Ovary (tissue), 3 donors: ENCODE data around the gene TMCC3.

Experiments used
- CTCF ChIP-seq, 3 donors: fragments of 450-650 bp in 2 of 3; fragments of 200-600 bp in 1 of 3; IDR thresholded peaks; one replicate each; pipeline versions ENCODE4 v1.5.1 to v1.8.0; 2016 to 2022; ENCODE audit warnings: antibody characterized with exemption in 3 of 3, mild to moderate bottlenecking in 1 of 3
- EP300 ChIP-seq: sonication (generic); formaldehyde crosslinking; IDR thresholded peaks from one replicate; pipeline ENCODE4 v1.6.1; 2017; ENCODE audit warnings: antibody characterized with exemption
- POLR2A ChIP-seq: fragments of 450-650 bp; IDR thresholded peaks from one replicate; pipeline ENCODE4 v1.6.1; 2017; ENCODE audit warnings: antibody characterized with exemption, mild to moderate bottlenecking, moderate library complexity
- donor health status: DM: no; HTN: no; CAD: no.

GRCh38 chr12:94575024-94575423 is 75.3 kb downstream of the TMCC3 start:
- TF ChIP-seq CTCF (IDR thresholded peaks at IDR 0.05) (no peak), POLR2A (no peak), EP300 (no peak)
